ENCODE results near the gene LDAH.
A peak's percentile ranks its signal among the peaks of the same experiment; 100 is the strongest.

Gene LDAH

GRCh38 chr2:20669562-20670314 lies 153.2 kb downstream of the LDAH start:
- Histone ChIP-seq H3K27me3 (ENCODE audit: control insufficient read depth in 1 of 2, insufficient read depth in 2 of 2, low read length in 2 of 2) (peaks cover 71 to 81% of the 10 kb centered on the region in 2 donors), H3K27ac (ENCODE audit: low read depth, low read length) (no peak overlapping the region), H3K4me1 (ENCODE audit: insufficient read depth, low read length) (peaks cover 16% of the 10 kb centered on the region), H3K4me3 (ENCODE audit: low read depth in 1 of 2, low read length in 2 of 2) (no peak overlapping the region), H3K36me3 (ENCODE audit: insufficient read depth, low read length) (no peaks in the 10 kb centered on the region), H3K9me3 (ENCODE audit: low read length) (no peaks in the 10 kb centered on the region), H3K9ac (ENCODE audit: low read length) (no peak overlapping the region)

DNA sequence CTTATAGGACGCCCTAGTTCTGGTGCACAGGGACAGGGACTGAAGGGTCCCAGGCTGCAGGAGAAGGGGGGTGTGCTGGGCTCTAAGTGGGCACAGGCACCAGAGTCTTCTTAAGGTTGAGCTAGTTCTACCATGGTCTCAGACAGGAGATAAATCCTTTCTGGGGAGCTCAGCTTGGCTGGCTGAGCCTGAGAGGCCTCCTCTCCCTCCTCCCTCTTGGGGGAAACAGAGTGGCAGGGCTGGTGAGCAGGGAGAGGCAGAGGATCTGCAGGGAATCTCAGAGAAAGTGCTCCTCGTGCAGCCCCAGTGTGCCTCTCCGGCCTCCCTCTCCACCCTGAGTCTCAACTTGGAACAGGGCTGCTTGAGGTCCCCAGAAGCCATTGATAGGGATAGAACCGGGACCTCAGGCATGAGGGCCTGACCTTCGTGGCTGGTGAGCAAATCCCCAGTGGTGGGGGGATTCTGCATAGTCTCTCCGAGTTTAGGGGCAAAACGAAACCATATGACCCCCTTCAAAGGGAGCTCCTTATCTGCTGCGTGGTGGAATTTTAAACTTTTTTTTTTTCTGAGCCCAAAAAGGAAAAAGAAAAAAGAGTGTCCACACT lies 153.9 kb downstream of the LDAH start:
- no peak overlapping the region for H3K27ac ChIP-seq (ENCODE audit: low read depth, low read length)
- peaks cover 78 to 89% of the 10 kb centered on the region in 2 donors for H3K27me3 ChIP-seq (ENCODE audit: control insufficient read depth in 1 of 2, insufficient read depth in 2 of 2, low read length in 2 of 2)
- H3K36me3 ChIP-seq (ENCODE audit: insufficient read depth, low read length) = no peaks in the 10 kb centered on the region
- H3K4me3 ChIP-seq (ENCODE audit: low read depth in 1 of 2, low read length in 2 of 2) = no peak overlapping the region
- peaks cover 13% of the 10 kb centered on the region for H3K4me1 ChIP-seq (ENCODE audit: insufficient read depth, low read length)
- H3K9ac ChIP-seq (ENCODE audit: low read length) = no peak overlapping the region
- H3K9me3 ChIP-seq (ENCODE audit: low read length) = no peaks in the 10 kb centered on the region

DNA sequence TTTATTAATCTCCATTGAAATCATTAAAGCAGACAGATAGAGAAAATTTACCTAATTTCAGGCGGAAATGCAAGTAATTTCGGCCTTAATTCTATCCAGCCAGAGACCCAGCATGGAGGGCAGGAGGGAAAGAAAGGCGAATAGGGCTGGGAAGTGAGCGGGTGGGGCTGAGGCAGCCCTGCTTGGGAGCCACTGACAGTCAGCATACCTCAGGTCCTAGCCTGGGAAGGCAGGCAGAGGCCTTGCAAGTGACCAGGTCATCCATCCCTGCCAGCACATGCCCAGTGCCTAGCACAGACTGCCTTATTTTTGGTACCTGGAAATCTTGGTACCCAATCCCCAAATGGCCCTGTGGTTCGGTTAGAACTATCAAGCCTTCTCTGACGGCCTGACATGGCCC lies 154.4 kb downstream of the LDAH start:
- H3K27me3 ChIP-seq (ENCODE audit: control insufficient read depth in 1 of 2, insufficient read depth in 2 of 2, low read length in 2 of 2) = peaks cover 73 to 93% of the 10 kb centered on the region in 2 donors
- H3K27ac ChIP-seq (ENCODE audit: low read depth, low read length) = no peak overlapping the region
- no peak overlapping the region for H3K4me3 ChIP-seq (ENCODE audit: low read depth in 1 of 2, low read length in 2 of 2)
- H3K9ac ChIP-seq (ENCODE audit: low read length) = no peak overlapping the region
- H3K36me3 ChIP-seq (ENCODE audit: insufficient read depth, low read length) = no peaks in the 10 kb centered on the region
- no peaks in the 10 kb centered on the region for H3K9me3 ChIP-seq (ENCODE audit: low read length)
- H3K4me1 ChIP-seq (ENCODE audit: insufficient read depth, low read length) = peaks cover 13% of the 10 kb centered on the region

- no peak overlapping the region for H3K27ac ChIP-seq (ENCODE audit: low read depth, low read length)
- H3K4me1 ChIP-seq (ENCODE audit: insufficient read depth, low read length) = peaks cover 13% of the 10 kb centered on the region
Observed at GRCh38 chr2:20667531-20668401, 155.1 kb downstream of the LDAH start.

GRCh38 chr2:20667151-20667530 lies 155.8 kb downstream of the LDAH start:
- Histone ChIP-seq H3K4me1 (ENCODE audit: insufficient read depth, low read length) (peaks cover 13% of the 10 kb centered on the region), H3K36me3 (ENCODE audit: insufficient read depth, low read length) (no peaks in the 10 kb centered on the region), H3K9me3 (ENCODE audit: low read length) (no peaks in the 10 kb centered on the region), H3K4me3 (ENCODE audit: low read depth in 1 of 2, low read length in 2 of 2) (no peak overlapping the region), H3K9ac (ENCODE audit: low read length) (no peak overlapping the region), H3K27me3 (ENCODE audit: control insufficient read depth in 1 of 2, insufficient read depth in 2 of 2, low read length in 2 of 2) (peaks cover 71 to 93% of the 10 kb centered on the region in 2 donors), H3K27ac (ENCODE audit: low read depth, low read length) (no peak overlapping the region)

More at GRCh38 chr2:20667531-20668401, 155.1 kb downstream of the LDAH start:
- no peaks in the 10 kb centered on the region for H3K9me3 ChIP-seq (ENCODE audit: low read length)
- H3K4me3 ChIP-seq (ENCODE audit: low read depth in 1 of 2, low read length in 2 of 2) = no peak overlapping the region
- H3K9ac ChIP-seq (ENCODE audit: low read length) = no peak overlapping the region
- no peaks in the 10 kb centered on the region for H3K36me3 ChIP-seq (ENCODE audit: insufficient read depth, low read length)
- H3K27me3 ChIP-seq (ENCODE audit: control insufficient read depth in 1 of 2, insufficient read depth in 2 of 2, low read length in 2 of 2) = peaks cover 70 to 93% of the 10 kb centered on the region in 2 donors

DNA sequence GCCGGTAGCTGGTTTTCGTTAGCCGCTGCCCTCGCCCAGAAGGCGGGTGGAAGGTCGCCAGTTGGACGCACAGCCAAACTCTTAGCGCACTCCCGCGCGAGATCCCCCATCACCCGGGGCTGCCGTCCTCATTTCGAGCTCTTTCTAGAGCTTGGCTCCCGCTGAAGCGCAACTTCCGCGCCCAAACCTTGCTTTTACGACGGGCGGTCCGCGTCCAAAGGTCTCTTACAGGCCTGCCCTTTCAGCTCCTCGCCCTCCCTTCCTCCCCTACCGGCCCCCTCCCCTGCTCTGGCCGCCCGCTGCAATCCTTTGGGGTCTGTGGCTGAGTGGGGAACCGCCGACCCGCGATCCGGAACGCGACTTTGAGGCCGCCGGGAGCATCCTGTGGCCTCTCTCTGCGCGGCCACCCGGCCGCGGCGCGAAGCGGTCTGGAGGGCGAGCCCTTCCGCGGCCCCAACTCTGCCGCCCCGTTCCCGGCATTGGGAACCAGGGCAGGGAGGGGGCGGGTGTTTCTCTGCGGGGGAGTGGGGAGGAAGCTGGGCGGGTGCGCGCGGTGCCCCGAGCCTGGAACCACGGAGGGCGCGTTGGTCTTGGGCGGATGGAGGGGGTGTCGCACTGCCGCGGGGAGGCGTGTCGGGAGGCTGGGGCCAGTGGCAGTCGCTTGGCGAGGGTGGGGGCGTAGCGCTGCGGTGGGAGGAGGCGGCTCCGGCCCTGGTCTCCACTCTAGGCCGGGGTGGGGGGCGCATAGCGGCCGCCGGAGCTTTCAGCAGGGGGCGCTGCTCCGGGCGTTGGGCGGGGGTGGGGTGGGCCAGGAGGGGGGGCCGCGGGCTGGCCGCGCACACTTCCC lies 156.4 kb downstream of the LDAH start, which contains the start of gene GDF7:
Gene GDF7 (plus strand): TSS at position 841 of the 847 bp plus-strand sequence. CDS start 96 bp downstream, outside the sequence.
- no peak within 1 kb of the TSS for H3K27ac ChIP-seq (ENCODE audit: low read depth, low read length)
- no peaks in the 10 kb centered on the region for H3K9me3 ChIP-seq (ENCODE audit: low read length)
- peak within 1 kb of the TSS; percentile 43 to 54 for H3K4me3 ChIP-seq (ENCODE audit: low read depth in 1 of 2, low read length in 2 of 2)
- no peak within 1 kb of the TSS for H3K9ac ChIP-seq (ENCODE audit: low read length)
- H3K27me3 ChIP-seq (ENCODE audit: control insufficient read depth in 1 of 2, insufficient read depth in 2 of 2, low read length in 2 of 2) = peaks cover 66 to 88% of the 10 kb centered on the region in 2 donors
- peaks cover 13% of the 10 kb centered on the region for H3K4me1 ChIP-seq (ENCODE audit: insufficient read depth, low read length)
- H3K36me3 ChIP-seq (ENCODE audit: insufficient read depth, low read length) = no peaks in the 10 kb centered on the region

- no peaks in the 10 kb centered on the region for H3K9me3 ChIP-seq (ENCODE audit: low read length)
- peak overlapping the region; percentile 43 to 54 for H3K4me3 ChIP-seq (ENCODE audit: low read depth in 1 of 2, low read length in 2 of 2)
- peaks cover 60 to 82% of the 10 kb centered on the region in 2 donors for H3K27me3 ChIP-seq (ENCODE audit: control insufficient read depth in 1 of 2, insufficient read depth in 2 of 2, low read length in 2 of 2)
- no peak overlapping the region for H3K9ac ChIP-seq (ENCODE audit: low read length)
- H3K4me1 ChIP-seq (ENCODE audit: insufficient read depth, low read length) = peaks cover 13% of the 10 kb centered on the region
- H3K27ac ChIP-seq (ENCODE audit: low read depth, low read length) = no peak overlapping the region
- H3K36me3 ChIP-seq (ENCODE audit: insufficient read depth, low read length) = no peaks in the 10 kb centered on the region
Observed at GRCh38 chr2:20666005-20666303, 156.9 kb downstream of the LDAH start.

GRCh38 chr2:20665243-20666004 lies 157.5 kb downstream of the LDAH start:
- Histone ChIP-seq H3K4me1 (ENCODE audit: insufficient read depth, low read length) (peaks cover 13% of the 10 kb centered on the region), H3K27ac (ENCODE audit: low read depth, low read length) (no peak overlapping the region), H3K9me3 (ENCODE audit: low read length) (no peaks in the 10 kb centered on the region), H3K36me3 (ENCODE audit: insufficient read depth, low read length) (no peaks in the 10 kb centered on the region), H3K4me3 (ENCODE audit: low read depth in 1 of 2, low read length in 2 of 2) (peak overlapping the region; percentile 43 to 54), H3K9ac (ENCODE audit: low read length) (no peak overlapping the region), H3K27me3 (ENCODE audit: control insufficient read depth in 1 of 2, insufficient read depth in 2 of 2, low read length in 2 of 2) (peaks cover 60 to 77% of the 10 kb centered on the region in 2 donors)

- Histone ChIP-seq H3K9ac (ENCODE audit: low read length) (no peak overlapping the region), H3K36me3 (ENCODE audit: insufficient read depth, low read length) (no peaks in the 10 kb centered on the region), H3K4me1 (ENCODE audit: insufficient read depth, low read length) (peaks cover 13% of the 10 kb centered on the region), H3K9me3 (ENCODE audit: low read length) (no peaks in the 10 kb centered on the region), H3K4me3 (ENCODE audit: low read depth in 1 of 2, low read length in 2 of 2) (no peak overlapping the region), H3K27ac (ENCODE audit: low read depth, low read length) (no peak overlapping the region), H3K27me3 (ENCODE audit: control insufficient read depth in 1 of 2, insufficient read depth in 2 of 2, low read length in 2 of 2) (peaks cover 56 to 69% of the 10 kb centered on the region in 2 donors)
Observed at GRCh38 chr2:20664431-20665242, 158.3 kb downstream of the LDAH start.

DNA sequence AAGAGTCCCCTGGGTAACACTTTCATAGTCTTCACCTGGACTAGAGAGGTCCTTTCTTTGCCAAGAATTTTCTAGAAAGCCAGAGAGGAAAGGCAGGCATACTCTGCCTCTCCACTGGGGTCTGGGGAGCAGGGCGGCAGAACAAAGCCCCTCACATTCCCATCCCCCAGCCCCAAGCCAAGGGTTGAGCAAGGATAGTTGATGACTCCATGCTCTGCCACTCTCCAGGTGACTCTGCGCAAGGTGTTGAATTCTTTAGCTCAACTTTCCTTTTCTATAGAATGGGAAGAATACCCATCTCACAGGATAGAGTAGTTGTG lies 158.9 kb downstream of the LDAH start:
- no peak overlapping the region for H3K27ac ChIP-seq (ENCODE audit: low read depth, low read length)
- no peak overlapping the region for H3K4me3 ChIP-seq (ENCODE audit: low read depth in 1 of 2, low read length in 2 of 2)
- peaks cover 13% of the 10 kb centered on the region for H3K4me1 ChIP-seq (ENCODE audit: insufficient read depth, low read length)
- no peaks in the 10 kb centered on the region for H3K9me3 ChIP-seq (ENCODE audit: low read length)
- H3K36me3 ChIP-seq (ENCODE audit: insufficient read depth, low read length) = no peaks in the 10 kb centered on the region
- H3K27me3 ChIP-seq (ENCODE audit: control insufficient read depth in 1 of 2, insufficient read depth in 2 of 2, low read length in 2 of 2) = peaks cover 50 to 63% of the 10 kb centered on the region in 2 donors
- no peak overlapping the region for H3K9ac ChIP-seq (ENCODE audit: low read length)
